ENCODE data around the gene BRF1. TPM values are rescaled to one million over a fixed set of nuclear protein-coding genes. Genes with fewer than 3 reads are reported as not detected.
A peak's percentile ranks its signal among the peaks of the same experiment; 100 is the strongest.

BRF1 gene
- total and polyA plus RNA-seq, 2 of the 8 experiments (the other 6 are each of a cell fraction or from before 2014, with no cell fraction given) = 7.7 to 18.3 TPM

DNA sequence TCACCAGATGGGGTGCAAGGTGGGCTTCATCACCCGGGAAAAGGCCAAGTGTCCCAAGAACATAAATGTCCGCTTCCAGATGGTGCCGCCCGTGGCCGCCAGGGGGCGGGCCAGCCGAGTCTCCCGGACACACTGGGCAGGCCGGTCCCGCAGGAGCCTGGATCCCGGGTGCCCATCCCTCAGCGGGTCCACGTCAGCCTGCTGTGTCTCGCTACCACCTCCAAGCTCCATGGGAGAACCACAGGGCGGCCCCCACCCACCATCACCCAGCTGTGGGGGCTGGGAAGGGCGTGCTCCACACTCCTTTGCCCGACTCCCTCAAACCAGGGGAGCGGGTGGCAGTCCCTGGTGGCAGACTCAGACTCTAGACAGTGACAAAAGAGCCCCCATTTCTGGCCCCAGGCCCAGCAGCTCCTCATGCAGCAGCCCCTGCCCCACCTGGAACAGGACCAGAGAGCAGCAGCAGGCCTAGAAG is 97.7 kb downstream of the BRF1 start (continued):
- TF ChIP-seq, protein P1, sequence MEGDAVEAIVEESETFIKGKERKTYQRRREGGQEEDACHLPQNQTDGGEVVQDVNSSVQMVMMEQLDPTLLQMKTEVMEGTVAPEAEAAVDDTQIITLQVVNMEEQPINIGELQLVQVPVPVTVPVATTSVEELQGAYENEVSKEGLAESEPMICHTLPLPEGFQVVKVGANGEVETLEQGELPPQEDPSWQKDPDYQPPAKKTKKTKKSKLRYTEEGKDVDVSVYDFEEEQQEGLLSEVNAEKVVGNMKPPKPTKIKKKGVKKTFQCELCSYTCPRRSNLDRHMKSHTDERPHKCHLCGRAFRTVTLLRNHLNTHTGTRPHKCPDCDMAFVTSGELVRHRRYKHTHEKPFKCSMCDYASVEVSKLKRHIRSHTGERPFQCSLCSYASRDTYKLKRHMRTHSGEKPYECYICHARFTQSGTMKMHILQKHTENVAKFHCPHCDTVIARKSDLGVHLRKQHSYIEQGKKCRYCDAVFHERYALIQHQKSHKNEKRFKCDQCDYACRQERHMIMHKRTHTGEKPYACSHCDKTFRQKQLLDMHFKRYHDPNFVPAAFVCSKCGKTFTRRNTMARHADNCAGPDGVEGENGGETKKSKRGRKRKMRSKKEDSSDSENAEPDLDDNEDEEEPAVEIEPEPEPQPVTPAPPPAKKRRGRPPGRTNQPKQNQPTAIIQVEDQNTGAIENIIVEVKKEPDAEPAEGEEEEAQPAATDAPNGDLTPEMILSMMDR (IDR thresholded peaks at IDR 0.05; ENCODE audit: control extremely low read depth in 1 of 3, insufficient read depth in 1 of 3, low read depth in 1 of 3, low read length in 3 of 3) = peak in 2 of 3 experiments; percentile 84 to 85; a peak in 3 of 4 replicates
- TF ChIP-seq GABPA (IDR thresholded peaks at IDR 0.05; ENCODE audit: borderline replicate concordance, insufficient read depth, low read length) = peak; percentile 83
- TF ChIP-seq RAD21 (IDR thresholded peaks at IDR 0.05 in 1 of 2, conservative IDR thresholded peaks at IDR 0.05 in 1 of 2; ENCODE audit: low read depth in 2 of 2, low read length in 2 of 2) = peak; percentile 65 to 72
